ENCODE results near the gene MYH15.
A peak's percentile ranks its signal among the peaks of the same experiment; 100 is the strongest.
"Not testable (repeated sequence)": the region's sequence is repeated elsewhere in the genome, so short reads cannot be mapped to it uniquely, and the experiment has no call there.

MYH15 gene

DNA sequence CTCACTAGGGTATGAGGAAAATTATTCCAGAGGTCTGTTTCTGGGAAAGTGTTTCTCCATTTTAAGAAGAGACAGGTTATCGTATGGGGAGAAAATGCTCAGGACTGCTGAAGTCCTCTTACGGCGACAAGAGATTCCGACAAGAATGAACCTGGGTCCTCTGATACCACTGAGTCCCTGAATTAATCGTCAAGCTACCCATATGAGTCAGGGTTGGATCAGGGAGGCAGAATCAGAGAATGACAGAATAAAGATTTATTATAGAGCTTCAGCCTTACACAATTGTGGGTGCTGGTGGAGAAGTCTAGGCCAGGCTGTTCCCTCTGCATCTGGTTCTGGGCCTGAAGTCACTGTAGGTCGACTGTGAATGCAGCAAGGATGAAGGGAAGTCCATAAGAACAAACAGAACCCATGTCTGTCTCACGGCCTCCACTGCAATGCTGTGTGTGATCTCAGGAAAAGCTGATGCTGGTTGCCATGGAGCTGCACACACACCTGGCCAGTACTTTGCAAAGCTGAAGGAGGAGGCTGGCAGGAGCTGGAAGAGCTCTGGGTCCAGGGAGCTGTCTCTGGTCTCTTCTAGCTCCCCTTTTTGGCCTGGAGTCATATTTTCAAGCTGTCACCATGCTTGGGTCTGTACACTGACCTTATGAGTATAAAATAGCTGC, 130.1 kb downstream of the MYH15 start:
- DNase-seq: no peak

DNA sequence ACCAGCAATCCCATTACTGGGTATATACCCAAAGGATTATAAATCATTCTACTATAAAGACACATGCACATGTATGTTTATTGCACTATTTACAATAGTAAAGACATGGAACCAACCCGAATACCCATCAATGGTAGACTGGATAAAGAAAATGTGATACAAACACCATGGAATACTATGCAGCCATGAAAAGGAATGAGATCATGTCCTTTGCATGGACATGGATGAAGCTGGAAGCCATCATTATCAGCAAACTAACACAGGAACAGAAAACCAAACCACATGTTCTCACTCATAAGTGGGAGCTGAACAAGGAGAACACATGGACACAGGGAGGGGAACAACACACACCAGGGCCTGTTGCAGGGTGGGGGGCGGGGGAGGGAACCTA, 131.4 kb downstream of the MYH15 start:
- not testable (repeated sequence) for DNase-seq

DNA sequence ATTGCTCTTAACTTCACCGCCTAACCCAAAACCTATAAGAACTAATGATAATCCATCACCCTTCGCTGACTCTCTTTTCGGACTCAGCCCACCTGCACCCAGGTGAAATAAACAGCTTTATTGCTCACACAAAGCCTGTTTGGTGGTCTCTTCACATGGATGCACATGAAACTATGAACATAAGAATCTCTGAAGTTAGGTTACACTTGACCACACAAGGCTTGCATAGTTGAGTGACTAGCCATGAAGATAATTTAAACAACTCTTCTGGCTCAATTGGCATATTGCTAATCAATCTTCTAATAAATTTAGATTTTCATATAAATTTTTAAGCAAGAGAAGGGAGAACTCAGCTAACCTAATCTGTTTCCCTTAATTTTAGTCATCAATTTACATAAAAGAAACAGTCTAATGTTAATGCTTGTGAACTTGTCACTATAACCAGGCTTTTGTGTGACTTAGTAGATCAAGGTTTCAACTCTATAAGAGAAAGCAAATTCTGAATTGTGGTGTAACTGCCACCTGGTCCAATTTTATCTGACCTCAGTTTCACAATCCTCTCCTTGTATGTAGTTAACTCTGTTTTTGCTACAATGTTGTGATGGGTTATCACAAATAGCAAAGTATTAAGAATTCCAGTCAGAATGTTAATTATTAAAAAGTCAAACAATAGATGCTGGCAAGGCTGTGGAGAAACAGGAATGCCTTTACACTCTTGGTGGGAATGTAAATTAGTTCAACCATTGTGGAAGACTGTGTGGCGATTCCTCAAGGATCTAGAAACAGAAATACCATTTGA, 132.0 kb downstream of the MYH15 start:
- no peak for DNase-seq

DNA sequence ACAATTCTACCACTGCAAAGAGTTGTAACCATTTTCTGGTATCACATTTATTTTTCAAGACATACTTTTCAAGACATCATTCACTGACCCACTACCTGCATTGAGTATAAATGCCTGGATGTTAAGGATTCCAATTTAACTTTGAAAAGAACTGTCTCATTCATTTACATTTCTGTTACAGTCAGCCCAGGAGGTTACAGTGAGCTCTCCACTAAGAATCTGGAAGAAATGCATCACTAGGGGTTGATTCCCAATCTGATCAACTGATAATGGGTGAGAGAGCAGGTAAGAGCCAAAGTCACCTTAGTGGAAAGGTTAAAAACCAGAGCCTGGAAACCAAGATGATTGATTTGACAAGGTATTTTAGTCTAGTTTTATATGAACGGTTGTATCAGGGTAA, 133.0 kb downstream of the MYH15 start:
- DNase-seq: no peak

DNA sequence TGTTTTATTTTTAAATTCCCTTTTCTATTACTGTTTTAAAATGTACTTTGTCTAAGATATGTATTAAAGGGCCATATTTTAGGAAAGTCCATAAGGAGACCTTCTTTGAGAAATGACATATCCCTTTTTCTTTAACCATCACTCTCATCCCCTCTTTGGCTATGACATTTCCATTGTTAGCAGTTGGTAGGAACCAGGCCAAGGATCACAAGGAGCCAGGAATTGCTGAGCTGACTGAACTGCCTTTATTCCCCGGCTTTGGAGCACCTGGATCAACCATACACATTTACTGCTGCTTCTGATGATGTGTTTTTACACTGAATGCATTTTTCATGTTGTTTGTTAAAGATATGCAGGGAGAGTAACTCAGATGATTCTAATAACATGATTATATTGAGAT, 134.4 kb downstream of the MYH15 start:
- no peak for DNase-seq

DNA sequence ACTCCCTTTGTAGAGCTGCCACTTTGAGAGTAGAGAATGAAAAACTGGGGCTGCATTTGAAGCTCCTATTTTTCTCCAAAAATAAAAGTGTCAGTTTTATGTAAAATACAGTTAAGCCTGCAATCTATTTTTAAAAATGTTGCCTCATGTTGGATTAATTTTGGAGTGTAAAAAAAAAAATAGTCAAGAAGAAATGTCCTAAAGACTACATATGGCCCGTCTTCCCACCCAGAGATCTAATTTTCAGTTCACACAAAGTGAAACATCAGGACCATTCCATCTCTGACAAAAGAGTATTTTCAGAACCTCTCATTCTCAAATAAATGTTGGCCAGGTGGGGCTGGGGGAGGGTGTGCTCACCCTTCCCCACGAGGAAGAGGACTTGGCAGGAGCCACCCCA, 151.4 kb downstream of the MYH15 start:
- DNase-seq: no peak

DNA sequence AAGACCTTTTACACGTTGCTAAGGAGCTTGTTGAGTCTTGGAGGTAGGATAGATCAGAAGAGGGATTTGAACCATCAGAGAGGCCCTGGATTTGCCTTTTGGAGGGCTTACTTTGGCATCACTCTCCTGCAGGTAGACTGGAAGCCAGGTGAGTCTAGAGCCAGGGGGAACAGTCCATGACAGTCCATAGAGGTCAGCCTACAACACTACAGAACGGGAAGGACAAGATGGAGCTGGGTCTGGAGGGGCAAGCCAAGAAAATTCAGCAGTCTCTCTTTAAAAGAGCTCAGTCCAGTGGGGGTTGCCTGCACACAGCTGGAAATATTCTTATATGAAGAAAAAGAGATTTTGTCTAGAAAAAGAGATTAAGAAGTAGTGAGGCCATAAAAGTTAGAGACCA, 153.4 kb downstream of the MYH15 start:
- DNase-seq: no peak

DNA sequence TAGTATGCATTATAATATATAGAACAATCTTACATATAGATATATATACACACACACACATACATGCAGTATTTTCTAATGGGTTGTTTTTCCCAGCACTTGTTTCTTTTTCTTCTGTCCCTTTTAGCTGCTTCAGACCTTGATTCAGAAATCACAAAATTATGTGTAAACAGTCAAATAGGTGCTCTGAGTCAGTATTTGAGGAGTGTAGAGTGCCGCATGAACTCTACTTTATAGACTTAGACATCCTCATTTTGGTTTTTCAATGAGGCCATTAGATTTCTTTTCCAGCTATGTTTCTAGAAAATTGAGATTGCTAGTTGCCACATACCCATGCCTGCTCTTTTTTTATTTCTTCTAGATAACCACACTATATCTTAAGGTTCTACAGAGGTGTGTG, 155.8 kb downstream of the MYH15 start:
- no peak for DNase-seq

DNA sequence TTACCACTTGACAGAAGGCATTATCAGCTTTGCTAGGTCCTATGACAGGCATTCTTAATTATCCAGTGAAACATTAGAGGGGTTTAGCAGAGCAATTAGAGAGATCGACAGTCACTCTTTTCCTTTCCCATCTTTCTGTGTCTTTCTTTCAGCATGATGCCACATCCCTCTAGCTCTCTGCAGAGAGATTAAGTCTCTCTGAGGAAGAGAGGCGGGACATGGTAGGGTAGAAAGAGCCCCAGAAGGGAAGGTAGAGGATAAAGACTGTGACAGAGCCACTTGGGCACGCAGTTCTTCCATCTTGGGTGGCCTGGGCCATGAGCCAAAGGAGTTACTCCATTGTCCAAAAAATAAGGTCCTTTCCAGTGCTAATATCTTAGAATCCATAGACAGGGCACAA, 158.2 kb downstream of the MYH15 start:
- peak; percentile 69 for DNase-seq

DNA sequence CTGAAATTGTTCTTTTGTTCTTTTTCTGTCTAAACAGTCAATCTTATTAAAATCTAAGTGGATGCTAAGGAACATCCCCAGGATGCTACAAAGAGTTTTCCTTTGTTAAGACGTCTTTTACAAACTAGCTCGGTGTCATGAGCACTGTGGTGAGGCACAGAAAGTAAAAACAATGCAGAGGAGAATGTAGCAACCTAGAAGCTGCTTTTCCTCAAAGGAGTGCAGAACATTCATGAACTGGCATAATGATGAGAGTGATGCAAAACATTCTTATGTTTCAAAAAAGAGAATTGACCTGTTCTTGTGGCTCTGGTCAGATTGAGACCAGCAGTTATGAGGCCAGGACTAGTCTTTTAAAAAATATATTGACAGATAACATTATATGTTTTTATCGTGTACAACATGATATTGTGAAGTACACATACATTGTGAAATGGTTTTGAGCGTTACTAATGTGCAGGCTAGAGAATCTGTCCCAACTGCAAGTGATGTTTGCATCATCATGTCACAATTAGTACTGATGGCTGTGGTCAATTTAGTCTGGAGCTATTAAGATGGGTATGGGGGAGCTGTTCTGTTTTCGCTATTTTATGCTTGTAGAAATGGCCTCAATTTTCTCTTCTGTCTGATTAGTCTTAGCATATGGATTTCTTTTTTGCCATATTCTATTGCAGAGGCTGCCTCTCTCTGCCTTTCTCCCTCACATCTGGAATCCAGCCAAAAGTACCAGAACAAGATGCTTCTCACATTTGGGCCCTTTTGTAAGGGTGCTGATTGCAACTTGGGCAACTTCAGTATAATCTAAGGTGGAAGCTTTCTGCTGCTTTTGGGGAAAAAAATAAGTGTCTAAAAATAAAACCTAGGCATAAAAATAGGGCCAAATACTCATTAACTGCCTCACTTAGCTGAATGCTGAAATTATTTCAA, 163.8 kb downstream of the MYH15 start:
- peak; percentile 35 for DNase-seq

DNA sequence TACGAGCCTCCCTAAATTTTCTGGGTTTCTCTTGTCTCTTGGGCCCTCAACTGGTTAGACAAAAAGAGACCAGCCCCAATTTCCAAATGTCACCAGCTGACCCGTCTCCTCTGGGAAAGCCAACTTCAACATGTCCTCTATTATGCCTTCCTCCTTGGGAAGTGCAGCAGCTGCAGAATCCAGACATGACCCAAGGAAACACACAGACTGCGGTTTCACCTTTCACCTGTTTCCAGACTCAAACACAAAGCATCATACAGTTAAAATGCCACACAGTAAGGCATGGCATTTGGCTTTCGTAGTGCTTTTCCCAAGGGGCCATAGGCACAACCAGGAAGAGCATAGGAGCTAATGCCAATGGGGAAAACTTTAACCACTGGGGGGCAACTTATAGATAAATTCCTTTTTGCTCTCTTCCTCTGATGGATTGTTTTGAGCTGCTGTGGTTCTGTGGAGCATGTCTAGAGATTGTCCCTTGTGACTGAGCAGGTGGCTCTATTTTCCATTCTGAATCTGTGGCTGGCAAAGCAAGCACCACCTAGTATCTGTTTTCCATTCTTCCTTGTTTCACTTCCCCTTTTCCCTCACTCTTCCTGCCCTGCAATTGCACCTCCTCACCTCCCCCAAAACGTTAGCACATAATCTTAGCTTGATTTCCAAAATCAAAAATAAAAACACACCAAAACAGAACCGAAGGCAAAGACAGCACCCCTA, 164.7 kb downstream of the MYH15 start:
- DNase-seq: peak; percentile 87

DNA sequence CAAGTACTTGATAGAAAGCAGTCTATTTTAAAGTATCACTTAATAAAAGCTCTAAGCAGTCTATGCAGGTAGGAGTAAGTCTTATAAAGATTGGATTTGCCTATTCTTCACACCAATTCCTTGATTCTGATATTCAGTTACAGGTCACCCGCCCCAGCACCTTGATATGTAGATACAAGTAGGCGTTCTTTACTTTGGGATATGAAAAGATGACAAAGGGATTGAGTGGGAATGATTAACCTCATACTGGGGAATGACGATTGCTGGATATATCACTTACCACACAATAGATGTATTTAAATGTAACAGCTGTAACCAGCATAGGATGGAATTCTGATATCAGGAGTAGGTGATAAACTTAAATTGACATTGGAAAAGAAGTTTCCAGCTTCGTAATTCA, 166.9 kb downstream of the MYH15 start:
- DNase-seq: no peak

DNA sequence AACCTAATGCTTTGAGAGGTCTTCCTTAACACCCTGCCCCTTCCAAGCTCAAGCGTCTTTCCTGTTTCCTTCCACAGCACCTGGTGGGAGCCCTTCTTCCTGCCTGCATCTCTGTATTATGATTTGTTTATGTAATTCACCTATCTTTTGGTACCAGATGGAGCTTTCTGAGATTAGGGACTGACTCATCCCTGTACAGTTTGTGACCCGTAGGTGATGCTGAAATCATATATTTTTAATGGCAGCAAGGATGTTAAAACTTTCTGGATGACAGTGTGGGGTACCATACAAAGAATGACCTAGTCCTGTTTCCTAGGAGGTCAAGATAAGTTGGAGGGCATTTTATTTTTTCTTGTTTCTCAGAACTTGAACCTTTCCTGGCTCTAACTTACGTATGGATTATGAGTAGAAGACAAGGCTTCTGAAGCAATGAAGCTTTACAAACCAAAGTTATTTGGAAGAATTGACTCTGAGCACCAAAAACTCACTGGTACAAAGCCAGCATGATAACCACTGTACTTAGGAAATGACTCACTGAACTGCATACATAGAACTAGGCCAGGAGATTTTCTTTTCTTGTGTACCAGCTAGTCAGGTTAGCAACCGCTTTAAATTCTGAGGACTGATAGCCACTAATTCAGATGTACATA, 167.4 kb downstream of the MYH15 start:
- DNase-seq: no peak

DNA sequence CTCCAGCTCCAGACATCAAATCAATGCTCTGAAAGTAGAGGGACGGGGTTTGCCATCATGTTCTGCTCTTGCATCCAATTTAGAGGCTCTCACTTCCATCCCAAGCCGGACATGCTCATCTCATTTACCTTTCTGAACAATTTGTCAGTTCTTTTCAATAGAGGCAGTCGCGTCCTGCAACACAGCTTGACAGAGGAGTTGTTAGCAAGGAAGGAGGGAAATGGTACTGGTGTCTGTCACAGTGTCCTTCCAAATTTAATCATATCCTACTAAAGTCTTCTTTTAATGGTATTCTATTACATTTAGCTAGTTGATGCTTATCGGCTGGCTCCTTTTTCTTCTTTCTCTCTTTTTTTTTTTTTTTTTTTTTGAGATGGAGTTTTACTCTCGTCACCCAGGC, 168.5 kb downstream of the MYH15 start:
- no peak for DNase-seq

DNA sequence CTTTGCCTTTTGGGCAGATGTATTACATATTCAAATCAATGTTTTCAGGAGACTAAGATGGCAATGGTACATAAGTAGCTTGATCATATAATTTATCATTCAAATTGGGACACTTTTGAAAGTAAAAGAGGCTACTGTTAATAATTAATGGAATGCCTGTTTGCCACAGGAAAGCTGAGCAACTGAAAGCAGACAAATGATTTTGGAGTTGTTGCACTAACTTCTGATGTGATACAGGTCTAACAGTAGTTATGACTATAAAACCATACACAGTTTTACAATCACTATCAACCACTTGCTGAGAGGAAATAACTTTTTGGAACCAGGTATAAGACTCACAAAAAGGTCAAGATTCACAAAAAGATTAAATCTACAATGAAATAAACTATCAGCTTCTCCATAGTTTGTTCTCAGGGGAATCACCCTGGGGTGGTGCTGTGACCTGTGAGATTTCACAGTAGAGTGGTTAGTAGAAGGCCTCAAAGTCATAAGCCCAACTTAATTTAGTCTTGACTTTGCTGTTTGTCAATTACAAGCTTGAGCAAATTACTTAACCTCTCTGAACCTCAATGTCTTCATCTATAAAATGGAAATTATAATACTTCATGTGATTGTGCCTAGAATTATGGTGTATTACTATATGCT, 171.4 kb downstream of the MYH15 start:
- DNase-seq: no peak

DNA sequence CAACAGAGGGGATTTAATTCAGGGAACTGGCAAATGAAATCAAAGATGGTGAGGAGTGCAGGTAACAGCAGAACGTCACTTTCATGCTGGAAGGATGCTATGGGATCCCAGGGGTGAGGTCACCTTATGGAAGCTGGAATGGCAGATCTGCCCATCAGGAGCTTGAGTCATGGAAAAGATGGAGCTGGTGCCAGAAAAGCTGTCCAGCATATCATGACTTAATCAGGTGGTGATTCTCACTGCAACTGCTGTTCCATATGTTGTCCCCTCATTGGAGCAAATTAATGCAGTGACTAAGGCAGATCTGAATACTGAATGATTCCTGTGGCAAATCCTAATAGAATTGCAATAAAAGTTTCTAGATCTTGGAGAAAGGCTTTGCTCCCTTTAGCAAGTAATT, 175.7 kb downstream of the MYH15 start:
- DNase-seq: peak; percentile 11

DNA sequence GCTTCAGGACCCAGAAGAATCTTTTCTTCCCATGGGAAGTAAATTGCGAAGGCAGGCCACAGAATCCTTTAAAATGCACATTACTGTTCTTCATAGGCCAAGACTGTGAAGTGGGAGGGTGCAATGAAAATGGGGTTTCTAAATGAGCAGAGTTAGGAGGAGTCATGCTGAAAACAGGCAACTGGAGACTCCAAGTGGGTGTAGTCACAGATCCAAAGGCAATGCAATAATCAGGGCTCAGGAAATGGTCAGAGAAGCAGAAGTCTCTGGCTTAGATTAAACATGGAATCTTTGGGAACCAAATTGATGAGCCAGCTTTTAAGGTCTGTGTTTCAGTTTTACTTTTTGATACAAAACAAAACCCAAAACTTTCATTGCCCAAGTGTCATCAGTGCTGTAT, 176.4 kb downstream of the MYH15 start:
- DNase-seq: no peak

DNA sequence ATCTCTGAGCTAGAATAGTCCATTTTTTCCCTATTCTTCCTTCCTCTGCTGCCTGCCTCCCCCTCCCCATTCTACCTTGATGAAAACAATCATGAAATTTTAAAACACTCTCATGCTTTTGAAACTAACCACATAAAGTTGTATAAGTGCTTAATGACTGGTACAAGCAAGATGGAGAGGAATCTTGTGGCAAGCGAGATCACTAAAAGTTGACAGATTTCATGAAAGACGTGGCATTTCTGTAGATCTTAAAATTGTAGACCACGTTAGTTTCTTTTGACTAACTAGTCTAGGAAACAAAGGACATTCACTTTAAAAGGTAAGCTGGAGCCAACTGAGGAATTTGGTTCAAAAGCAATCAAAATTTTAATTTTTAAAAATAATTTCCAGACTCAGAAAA, 178.6 kb downstream of the MYH15 start:
- DNase-seq: no peak

Data from NCI-H2171 treated with DMSO at 0.1 percent for 48 hours (cell line).